Memory B cell (primary cell): ENCODE data around the gene TEN1.

Experiments used
- ATAC-seq: fragments of 150-1000 bp; cut with Tn5 transposase; 2 replicates; pipeline ENCODE4 v1.10.0; 2021; ENCODE audit warnings: low read depth, mild to moderate bottlenecking, moderate library complexity
- DNase-seq, 2 donors: peaks; one replicate each; pipeline ENCODE4 v3.0.0; 2022; ENCODE audit warnings: low spot score in 2 of 2
- H3K27ac Mint-ChIP-seq: one replicate; pipeline ENCODE4 v1.8.0; 2022; ENCODE audit warnings: mild to moderate bottlenecking, moderate library complexity, mixed read lengths
- H3K27me3 Mint-ChIP-seq: one replicate; pipeline ENCODE4 v1.8.0; 2022; ENCODE audit warnings: mixed read lengths
- H3K36me3 Mint-ChIP-seq: one replicate; pipeline ENCODE4 v1.8.0; 2022; ENCODE audit warnings: mild to moderate bottlenecking, mixed read lengths
- H3K4me1 Mint-ChIP-seq: one replicate; pipeline ENCODE4 v1.8.0; 2022; ENCODE audit warnings: mixed read lengths
- H3K4me3 Mint-ChIP-seq: one replicate; pipeline ENCODE4 v1.8.0; 2022; ENCODE audit warnings: mild to moderate bottlenecking, moderate library complexity, mixed read lengths
- H3K9me3 Mint-ChIP-seq: one replicate; pipeline ENCODE4 v1.8.0; 2022; ENCODE audit warnings: mixed read lengths

TEN1 gene

DNA sequence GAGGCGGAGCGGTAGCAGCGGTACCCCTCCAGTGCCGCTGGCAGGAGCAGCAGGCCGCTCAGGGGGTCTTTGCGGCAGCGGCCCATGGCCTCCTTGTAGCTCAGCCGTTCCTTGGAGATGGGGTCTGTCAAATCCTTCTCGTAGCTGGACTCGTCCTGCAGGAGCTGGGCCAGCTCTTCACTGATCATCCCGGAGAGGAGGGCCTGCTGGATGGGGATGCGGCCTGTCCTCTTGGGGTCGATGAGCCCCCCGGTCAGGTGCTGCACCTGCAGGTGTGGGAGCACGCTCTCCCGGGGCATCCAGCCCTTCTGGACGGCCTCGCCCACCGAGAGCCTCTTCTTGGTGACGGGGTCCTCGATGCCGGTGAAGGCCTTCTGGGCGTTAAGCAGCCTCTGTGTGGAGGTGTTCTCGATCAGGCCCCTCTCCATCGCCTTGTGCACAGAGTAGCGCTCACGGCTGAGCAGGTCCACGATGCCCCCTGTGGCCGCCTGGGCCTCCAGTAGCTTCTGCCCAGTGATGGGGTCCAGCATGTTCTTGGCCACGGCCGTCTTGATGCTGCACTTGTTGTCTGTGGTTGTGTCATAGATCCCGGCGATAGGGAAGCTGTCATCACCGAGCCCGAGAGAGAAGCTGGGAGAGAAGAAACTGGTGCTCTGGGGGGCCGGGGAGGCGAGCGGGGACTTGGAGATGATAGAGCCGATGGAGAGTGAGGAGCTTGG lies 28.2 kb downstream of the TEN1 start:
- Mint-ChIP-seq H3K9me3 (no peaks in the 10 kb centered on the region), H3K27ac (no peak overlapping the region), H3K4me3 (no peak overlapping the region), H3K27me3 (no peaks in the 10 kb centered on the region), H3K36me3 (no peaks in the 10 kb centered on the region), H3K4me1 (peaks cover 8% of the 10 kb centered on the region)
- DNase-seq (no peak), ATAC-seq (no peak)

- DNase-seq, result no peak
- H3K27ac Mint-ChIP-seq, result no peak overlapping the region
- H3K4me3 Mint-ChIP-seq, result no peak overlapping the region
- ATAC-seq, result no peak
- H3K4me1 Mint-ChIP-seq, result peaks cover 8% of the 10 kb centered on the region
- H3K27me3 Mint-ChIP-seq, result no peaks in the 10 kb centered on the region
- H3K9me3 Mint-ChIP-seq, result no peaks in the 10 kb centered on the region
- no peaks in the 10 kb centered on the region for H3K36me3 Mint-ChIP-seq
Measured at GRCh38 chr17:76007850-76008165, 28.8 kb downstream of the TEN1 start.

DNA sequence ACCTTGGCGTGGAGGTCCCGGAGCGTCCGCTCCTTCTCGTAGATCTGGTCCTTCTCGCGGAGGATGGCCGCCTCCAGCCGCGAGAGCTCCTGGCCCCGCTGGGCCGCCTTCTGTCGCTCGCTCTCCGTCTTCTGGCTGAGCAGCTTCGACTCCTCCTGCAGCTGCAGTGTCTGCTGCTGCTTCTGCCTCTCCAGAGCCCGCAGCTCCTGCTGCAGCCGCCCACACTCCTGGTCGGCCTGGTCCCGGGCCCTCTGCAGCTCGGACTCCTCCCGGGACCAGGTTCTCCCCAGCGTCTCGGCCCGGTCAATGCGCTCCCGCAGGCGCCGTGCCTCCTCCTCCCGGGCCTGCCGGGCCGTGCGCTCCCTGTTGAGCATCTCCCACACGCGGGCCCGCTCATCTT lies 29.2 kb downstream of the TEN1 start:
- no peak overlapping the region for H3K4me3 Mint-ChIP-seq
- DNase-seq, result no peak
- ATAC-seq, result no peak
- no peaks in the 10 kb centered on the region for H3K27me3 Mint-ChIP-seq
- H3K36me3 Mint-ChIP-seq, result no peaks in the 10 kb centered on the region
- peaks cover 8% of the 10 kb centered on the region for H3K4me1 Mint-ChIP-seq
- H3K9me3 Mint-ChIP-seq, result no peaks in the 10 kb centered on the region
- H3K27ac Mint-ChIP-seq, result no peak overlapping the region

DNA sequence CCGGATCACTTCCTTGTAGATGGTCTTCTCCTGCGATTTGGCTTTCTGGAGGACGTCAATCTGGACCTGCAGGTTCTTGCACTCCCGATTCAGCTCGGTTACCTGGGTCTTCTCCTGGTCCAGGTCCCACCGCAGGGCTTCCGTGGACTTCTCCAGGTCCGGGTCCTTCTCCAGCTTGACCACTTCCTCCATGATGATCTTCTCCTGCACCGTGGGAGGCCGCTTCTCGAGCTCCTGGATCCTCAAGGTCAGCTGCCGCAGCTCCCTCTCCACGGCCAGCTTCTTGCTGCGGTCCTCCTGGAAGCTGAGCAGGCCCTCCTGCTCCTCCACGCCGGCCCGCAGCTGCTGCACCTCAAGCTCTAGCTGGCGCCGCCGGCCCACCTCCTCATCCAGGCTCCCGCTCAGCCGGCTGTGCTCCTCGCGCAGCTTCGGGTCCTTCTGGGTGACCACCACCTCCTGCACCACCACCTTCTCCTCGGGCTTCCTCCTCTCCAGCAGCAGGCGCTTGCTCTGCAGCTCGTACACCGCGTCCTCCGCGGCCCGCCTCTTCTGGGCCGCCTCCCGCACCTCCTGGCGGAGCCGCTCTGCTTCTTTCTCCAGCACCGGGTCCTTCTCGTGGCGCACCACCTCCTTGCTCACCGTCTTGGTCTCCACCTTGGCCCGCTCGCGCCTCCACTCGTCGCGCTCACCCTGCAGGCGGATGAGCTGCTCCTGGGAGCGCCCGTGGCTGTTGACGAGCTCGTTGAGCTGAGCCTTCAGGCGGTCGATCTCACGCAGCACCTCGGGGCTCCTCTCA lies 29.8 kb downstream of the TEN1 start:
- no peaks in the 10 kb centered on the region for H3K36me3 Mint-ChIP-seq
- ATAC-seq, result no peak

GRCh38 chr17:76009447-76009846 lies 30.4 kb downstream of the TEN1 start:
- ATAC-seq, result no peak
- no peaks in the 10 kb centered on the region for H3K9me3 Mint-ChIP-seq
- peak overlapping the region; percentile 26 for H3K27ac Mint-ChIP-seq
- H3K36me3 Mint-ChIP-seq, result no peaks in the 10 kb centered on the region
- no peaks in the 10 kb centered on the region for H3K27me3 Mint-ChIP-seq
- no peak for DNase-seq
- H3K4me3 Mint-ChIP-seq, result no peak overlapping the region
- peaks cover 10% of the 10 kb centered on the region for H3K4me1 Mint-ChIP-seq

More for the DNA sequence above, 29.8 kb downstream of the TEN1 start:
- DNase-seq, result no peak
- Mint-ChIP-seq H3K27me3 (no peaks in the 10 kb centered on the region), H3K4me3 (no peak overlapping the region), H3K27ac (no peak overlapping the region), H3K4me1 (peaks cover 8% of the 10 kb centered on the region), H3K9me3 (no peaks in the 10 kb centered on the region)

- Mint-ChIP-seq H3K27me3 (no peaks in the 10 kb centered on the region), H3K27ac (peak overlapping the region; percentile 26), H3K9me3 (no peaks in the 10 kb centered on the region), H3K4me3 (no peak overlapping the region), H3K4me1 (peaks cover 10% of the 10 kb centered on the region), H3K36me3 (no peaks in the 10 kb centered on the region)
- DNase-seq (no peak), ATAC-seq (no peak)
Measured at GRCh38 chr17:76009969-76010661, 31.1 kb downstream of the TEN1 start.

DNA sequence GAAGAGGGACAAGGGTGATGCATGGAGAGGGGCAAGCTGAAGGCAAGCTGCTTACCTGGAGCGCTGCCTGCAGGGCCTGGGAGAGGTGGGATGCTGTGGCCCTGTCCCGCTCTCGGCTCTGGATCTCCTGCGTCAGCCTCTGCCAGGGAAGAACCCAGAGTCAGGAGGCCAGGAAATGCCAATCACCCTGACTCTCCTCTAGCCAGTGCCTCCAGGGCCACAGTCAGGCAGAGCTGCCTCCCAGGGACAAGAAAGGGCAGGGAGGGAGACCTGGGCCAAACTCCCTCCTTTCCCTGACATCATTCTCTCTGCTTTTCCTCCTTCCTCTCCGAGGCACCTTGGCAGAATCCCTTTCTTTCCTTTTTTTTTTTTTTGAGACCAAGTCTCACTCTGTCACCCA lies 32.9 kb downstream of the TEN1 start:
- DNase-seq, result no peak
- ATAC-seq, result no peak
- Mint-ChIP-seq H3K27ac (no peak overlapping the region), H3K9me3 (no peaks in the 10 kb centered on the region), H3K4me1 (peaks cover 3% of the 10 kb centered on the region), H3K4me3 (no peak overlapping the region), H3K36me3 (no peaks in the 10 kb centered on the region), H3K27me3 (no peaks in the 10 kb centered on the region)

GRCh38 chr17:76013377-76013932 lies 34.4 kb downstream of the TEN1 start:
- peaks cover 3% of the 10 kb centered on the region for H3K4me1 Mint-ChIP-seq
- ATAC-seq (no peak), DNase-seq (no peak)
- H3K36me3 Mint-ChIP-seq, result no peaks in the 10 kb centered on the region
- H3K9me3 Mint-ChIP-seq, result no peaks in the 10 kb centered on the region
- no peak overlapping the region for H3K4me3 Mint-ChIP-seq
- H3K27ac Mint-ChIP-seq, result no peak overlapping the region
- no peaks in the 10 kb centered on the region for H3K27me3 Mint-ChIP-seq

- DNase-seq (peak; percentile 75 to 76), ATAC-seq (peak; percentile 99)
- Mint-ChIP-seq H3K4me1 (peaks cover 3% of the 10 kb centered on the region), H3K36me3 (no peaks in the 10 kb centered on the region), H3K9me3 (no peaks in the 10 kb centered on the region), H3K27me3 (no peaks in the 10 kb centered on the region), H3K27ac (no peak overlapping the region), H3K4me3 (no peak overlapping the region)
Measured at GRCh38 chr17:76014100-76014924, 35.3 kb downstream of the TEN1 start.

- Mint-ChIP-seq H3K9me3 (no peaks in the 10 kb centered on the region), H3K27ac (no peak overlapping the region), H3K36me3 (no peaks in the 10 kb centered on the region), H3K4me1 (peaks cover 3% of the 10 kb centered on the region), H3K27me3 (no peaks in the 10 kb centered on the region), H3K4me3 (no peak overlapping the region)
- no peak for DNase-seq
- ATAC-seq, result no peak
Measured at GRCh38 chr17:76014925-76015261, 35.9 kb downstream of the TEN1 start.

DNA sequence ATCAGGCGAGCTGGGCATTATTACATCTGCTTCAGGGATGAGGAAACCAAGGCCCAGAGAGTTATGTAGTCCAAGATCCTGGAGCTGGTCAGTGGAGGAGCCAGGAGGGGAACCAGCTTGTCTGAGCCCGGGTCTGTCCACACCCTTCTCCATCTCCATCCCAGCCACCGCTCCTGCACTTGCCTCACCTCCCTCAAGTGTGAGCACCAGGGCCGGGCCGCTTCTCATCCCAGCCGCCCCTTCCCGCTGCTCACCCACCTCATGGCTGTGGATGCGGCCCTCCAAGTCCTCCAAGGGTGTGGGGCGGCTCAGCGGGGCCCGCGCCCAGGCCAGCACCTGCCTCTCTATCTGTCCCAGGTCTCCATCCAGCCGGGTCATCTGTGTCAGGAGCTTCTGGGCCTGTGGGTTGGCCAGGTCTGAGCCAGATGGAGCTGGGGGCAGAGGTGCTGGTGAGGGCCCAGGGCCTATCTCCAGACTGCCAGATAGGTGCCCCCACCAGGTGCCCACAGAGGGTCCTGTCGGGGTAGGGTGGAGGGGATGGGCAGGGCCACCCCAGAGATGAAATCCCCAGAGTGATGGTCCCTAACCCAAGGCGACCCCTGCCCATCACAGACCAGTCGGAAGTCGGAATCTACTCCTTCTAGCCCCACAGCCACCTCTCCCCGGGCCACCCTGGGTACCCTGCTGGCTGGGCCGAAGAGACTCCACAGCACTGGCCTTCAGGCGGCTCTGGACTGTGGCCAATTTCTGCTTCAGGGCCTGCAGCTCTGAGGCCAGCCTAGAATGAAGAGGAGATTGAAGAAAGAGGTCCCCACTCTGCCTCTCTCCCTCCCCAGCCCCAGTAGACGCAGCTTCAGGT lies 38.7 kb downstream of the TEN1 start:
- no peaks in the 10 kb centered on the region for H3K36me3 Mint-ChIP-seq
- H3K27ac Mint-ChIP-seq, result no peak overlapping the region
- DNase-seq, result no peak
- H3K9me3 Mint-ChIP-seq, result no peaks in the 10 kb centered on the region
- no peak overlapping the region for H3K4me3 Mint-ChIP-seq
- H3K27me3 Mint-ChIP-seq, result peaks cover 1% of the 10 kb centered on the region
- no peak for ATAC-seq
- peaks cover 3% of the 10 kb centered on the region for H3K4me1 Mint-ChIP-seq

DNA sequence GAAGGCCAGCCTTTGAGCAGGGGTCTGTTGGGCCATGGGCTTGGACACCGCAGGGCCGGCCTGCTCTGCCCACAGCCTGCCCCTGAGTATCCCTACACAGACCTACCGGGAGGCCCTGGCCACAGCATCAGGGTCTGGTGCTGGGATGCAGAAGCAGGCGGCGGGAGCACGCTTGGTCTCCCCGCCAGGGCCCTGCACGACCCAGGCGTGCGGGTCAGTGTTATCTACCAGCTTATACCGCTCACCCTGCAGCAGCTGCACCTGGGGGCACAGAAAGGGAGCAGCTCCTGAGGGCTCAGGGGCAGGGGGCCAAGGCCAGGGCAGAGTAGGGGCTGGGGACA lies 39.3 kb downstream of the TEN1 start:
- Mint-ChIP-seq H3K9me3 (no peaks in the 10 kb centered on the region), H3K27me3 (peaks cover 5% of the 10 kb centered on the region), H3K36me3 (no peaks in the 10 kb centered on the region), H3K27ac (no peak overlapping the region), H3K4me1 (peaks cover 5% of the 10 kb centered on the region), H3K4me3 (no peak overlapping the region)
- DNase-seq (no peak), ATAC-seq (no peak)

DNA sequence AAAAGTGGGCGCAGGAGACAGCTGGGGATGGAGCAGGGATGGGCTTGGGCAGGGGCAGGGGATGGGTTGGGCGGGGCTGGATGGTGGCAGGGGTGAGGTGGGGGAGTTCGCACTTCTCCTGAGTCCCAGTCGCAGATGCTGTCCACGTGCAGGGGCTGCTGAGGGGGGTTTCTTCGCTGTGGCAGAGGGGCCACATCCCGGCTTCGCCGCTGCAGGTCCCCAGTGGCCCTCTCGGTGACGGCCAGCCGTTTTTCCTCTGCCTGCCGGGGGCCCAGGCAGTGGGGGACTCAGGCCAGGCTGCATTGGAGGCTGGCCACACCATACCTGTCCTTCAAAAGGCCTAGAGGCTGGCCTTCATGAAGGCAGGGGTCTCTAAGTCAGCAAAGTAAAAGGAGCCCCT lies 39.8 kb downstream of the TEN1 start:
- no peak overlapping the region for H3K27ac Mint-ChIP-seq

More for the DNA sequence above, 39.8 kb downstream of the TEN1 start:
- DNase-seq, result no peak
- peaks cover 5% of the 10 kb centered on the region for H3K4me1 Mint-ChIP-seq
- H3K36me3 Mint-ChIP-seq, result no peaks in the 10 kb centered on the region
- H3K9me3 Mint-ChIP-seq, result no peaks in the 10 kb centered on the region
- ATAC-seq, result no peak
- H3K27me3 Mint-ChIP-seq, result peaks cover 5% of the 10 kb centered on the region
- no peak overlapping the region for H3K4me3 Mint-ChIP-seq
